Kidney epithelial cell (primary cell): ENCODE measurements around the gene HCFC2. TPM values are rescaled to one million over a fixed set of nuclear protein-coding genes. Genes with fewer than 3 reads are reported as not detected.
"Not testable (repeated sequence)": the region's sequence is repeated elsewhere in the genome, so short reads cannot be mapped to it uniquely, and the experiment has no call there.

ENCODE experiments used
- DNase-seq: peaks from one replicate; pipeline ENCODE4 v3.0.0-alpha.2; 2010; ENCODE audit warnings: low read depth
- H3K27me3 ChIP-seq: 2 replicates; pipeline ENCODE4 v1.6.0; 2011; ENCODE audit warnings: low read length; ENCODE audit not compliant: control insufficient read depth, insufficient read depth
- H3K36me3 ChIP-seq: 2 replicates; pipeline ENCODE4 v1.5.1; 2011; ENCODE audit warnings: low read length; ENCODE audit not compliant: control insufficient read depth, insufficient read depth
- H3K4me3 ChIP-seq: 2 replicates; pipeline ENCODE4 v1.5.1; 2011; ENCODE audit warnings: low read depth, mild to moderate bottlenecking, control low read depth, low read length
- CTCF ChIP-seq: IDR thresholded peaks from 2 replicates; pipeline ENCODE4 v1.5.1; 2011; ENCODE audit warnings: mild to moderate bottlenecking, moderate library complexity, low read length, control low read depth, inconsistent platforms; ENCODE audit not compliant: insufficient read depth, poor library complexity, severe bottlenecking
- total RNA-seq: library from RNA; depleted of rRNA; stranded (reverse); fragments of >200 nt; gene quantifications from 2 replicates; pipeline ENCODE4 v1.2.3, GENCODE V29; 2015

HCFC2 gene
- 4.6 and 7.4 TPM in 2 replicates for total RNA-seq

DNA sequence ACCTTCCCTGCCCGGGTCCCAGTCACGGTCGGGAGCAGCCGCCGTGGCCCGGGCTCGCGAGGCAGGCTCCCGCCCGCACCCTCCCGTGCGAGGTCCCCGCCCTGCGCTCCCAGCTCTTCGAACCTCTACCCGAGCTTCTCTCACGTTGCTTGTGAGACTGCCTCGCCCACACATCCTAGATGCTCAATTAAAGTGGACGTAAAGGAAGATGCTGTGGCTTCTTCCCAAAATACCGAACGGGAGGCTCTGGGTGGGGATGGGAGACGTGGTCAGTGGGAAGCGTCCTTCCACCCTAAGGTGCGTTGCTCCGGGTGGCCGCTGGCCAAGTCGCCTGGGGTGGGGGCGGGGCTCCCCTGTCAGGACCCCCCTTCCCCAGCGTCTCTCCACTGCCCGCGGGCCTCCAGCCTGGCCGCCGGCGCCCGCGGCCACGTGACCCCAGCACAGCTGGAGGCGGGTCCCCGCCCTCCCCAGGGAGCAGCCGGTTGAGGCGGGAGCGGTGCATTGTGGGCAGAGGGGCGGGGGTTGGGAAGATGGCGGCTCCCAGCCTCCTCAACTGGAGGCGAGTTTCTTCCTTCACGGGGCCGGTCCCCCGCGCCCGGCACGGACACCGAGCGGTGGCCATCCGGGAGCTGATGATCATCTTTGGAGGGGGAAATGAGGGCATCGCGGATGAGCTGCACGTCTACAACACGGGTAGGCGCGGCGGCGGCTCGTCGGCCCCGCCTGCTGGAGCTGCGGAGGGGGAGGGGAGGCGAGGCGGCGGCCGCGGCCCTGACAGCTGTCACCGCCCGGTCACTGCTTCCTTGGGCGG lies at the start of gene HCFC2:
Gene HCFC2, plus strand, starts transcription at position 501 of the 811 bp plus-strand sequence. Its CDS starts 30 bp downstream, at position 531.
- no peak for TF ChIP-seq CTCF
- Histone ChIP-seq H3K27me3 (no peaks in the 10 kb centered on the region), H3K36me3 (no peaks in the 10 kb centered on the region), H3K4me3 (peak within 1 kb of the TSS; percentile 95)
- no peak for DNase-seq

DNA sequence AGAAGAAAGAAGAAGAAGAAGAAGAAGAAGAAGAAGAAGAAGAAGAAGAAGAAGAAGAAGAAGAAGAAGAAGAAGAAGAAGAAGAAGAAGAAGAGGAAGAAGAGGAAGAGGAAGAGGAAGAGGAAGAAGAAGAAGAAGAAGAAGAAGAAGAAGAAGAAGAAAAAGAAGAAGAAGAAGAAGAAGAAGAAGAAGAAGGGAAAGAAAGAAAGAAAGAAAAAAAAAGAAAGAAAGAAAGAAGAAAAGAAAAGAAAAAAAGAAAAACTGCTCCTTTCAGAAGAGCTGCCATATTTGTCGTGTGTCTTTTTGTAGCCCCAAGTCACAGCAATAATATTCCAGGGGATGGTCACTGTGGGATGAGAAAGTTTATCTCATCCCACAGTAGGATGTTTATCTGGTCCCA lies 42.5 kb upstream of the HCFC2 start:
- H3K27me3 ChIP-seq, DNase-seq, H3K36me3 ChIP-seq, H3K4me3 ChIP-seq: not testable (repeated sequence)

- TF ChIP-seq CTCF = no peak
- no peak overlapping the region for H3K4me3 ChIP-seq
- no peak for DNase-seq
- H3K27me3 ChIP-seq = no peaks in the 10 kb centered on the region
- H3K36me3 ChIP-seq = no peaks in the 10 kb centered on the region
Observed at GRCh38 chr12:104022786-104023185, 41.5 kb upstream of the HCFC2 start.

- Histone ChIP-seq H3K27me3 (no peaks in the 10 kb centered on the region), H3K4me3 (no peak overlapping the region), H3K36me3 (no peaks in the 10 kb centered on the region)
- DNase-seq = no peak
- no peak for TF ChIP-seq CTCF
Observed at GRCh38 chr12:104023710-104024109, 40.6 kb upstream of the HCFC2 start.

DNA sequence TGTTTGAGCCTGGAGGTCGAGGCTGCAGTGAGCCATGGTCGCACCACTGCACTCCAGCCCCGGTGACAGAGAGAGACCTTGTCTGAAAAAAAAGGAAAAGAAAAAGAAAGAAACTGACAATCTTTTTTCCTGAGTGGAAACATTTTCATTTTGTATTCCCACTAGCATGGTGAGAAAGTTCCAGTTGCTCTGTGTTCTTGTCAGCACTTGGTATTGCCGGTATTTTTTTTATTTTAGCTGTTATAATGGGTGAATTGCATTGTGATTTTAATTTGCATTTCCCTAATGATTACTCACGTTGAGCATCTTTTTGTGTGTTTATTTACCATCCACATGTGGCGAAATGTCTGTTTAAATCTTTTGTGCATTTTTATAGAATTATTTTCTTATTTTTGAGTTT lies 40.0 kb upstream of the HCFC2 start:
- Histone ChIP-seq H3K36me3 (no peaks in the 10 kb centered on the region), H3K27me3 (no peaks in the 10 kb centered on the region), H3K4me3 (no peak overlapping the region)
- DNase-seq = no peak
- TF ChIP-seq CTCF = no peak

DNA sequence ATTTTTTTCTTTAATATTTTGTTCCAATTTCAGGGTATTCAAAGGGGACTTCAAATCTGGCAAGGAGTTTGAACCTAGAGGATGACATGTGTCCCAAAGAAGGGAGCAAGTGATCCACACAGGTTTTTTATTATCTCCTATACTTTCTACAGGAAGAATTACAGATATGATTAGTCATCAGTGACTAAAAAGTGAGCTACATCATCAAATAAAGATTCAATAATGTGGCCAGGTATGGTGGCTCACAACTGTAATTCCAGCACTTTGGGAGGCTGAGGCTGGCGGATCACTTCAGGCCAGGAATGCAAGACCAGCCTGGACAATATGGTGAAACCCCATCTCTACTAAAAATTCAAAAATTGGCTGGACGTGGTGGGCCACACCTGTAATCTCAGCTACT lies 38.6 kb upstream of the HCFC2 start:
- Histone ChIP-seq H3K36me3 (no peaks in the 10 kb centered on the region), H3K27me3 (no peaks in the 10 kb centered on the region), H3K4me3 (no peak overlapping the region)
- TF ChIP-seq CTCF = no peak
- no peak for DNase-seq
